Endothelial cell of umbilical vein (primary cell): ENCODE measurements around the gene HECTD4. TPM values are rescaled to one million over a fixed set of nuclear protein-coding genes. Genes with fewer than 3 reads are reported as not detected.

Source experiments
- BruUV-seq: library from RNA; stranded (reverse); fragments of 400-500 nt; replicated peaks from 2 replicates; lab custom pipeline; 2021; lab: Mats Ljungman, UMichigan
- CTCF ChIA-PET: fragments of 300-600, 350-600 bp; sonication (Branson Sonifier 250); formaldehyde crosslinking; loops from one replicate; lab custom pipeline; 2021; ENCODE audit warnings: antibody characterized with exemption, inconsistent platforms; lab: Charles Lee
- POLR2A ChIA-PET: fragments of 300-600, 350-600 bp; sonication (Branson Sonifier 250); formaldehyde crosslinking; loops from one replicate; lab custom pipeline; 2021; ENCODE audit warnings: antibody characterized with exemption, inconsistent platforms; lab: Charles Lee
- DNase-seq: peaks from one replicate; pipeline ENCODE4 v3.0.0-alpha.2; 2011; ENCODE audit warnings: low read depth, low spot score
- FAIRE-seq: peaks from 2 replicates; lab custom pipeline; 2011; peaks lifted over from hg19 to GRCh38; lab: Jason Lieb, UNC
- H2AFZ ChIP-seq: 2 replicates; pipeline ENCODE4 v1.6.0; 2012; ENCODE audit warnings: low read depth, low read length, control low read depth, inconsistent platforms
- H3K27ac ChIP-seq: 2 replicates; pipeline ENCODE4 v1.5.1; 2011; ENCODE audit warnings: low read depth, mild to moderate bottlenecking, control low read depth, low read length, moderate library complexity; ENCODE audit not compliant: insufficient read depth
- H3K27me3 ChIP-seq, 2 experiments: 2 replicates each; pipeline versions ENCODE4 v1.6.0 to v1.6.1; 2011; ENCODE audit warnings: low read length in 2 of 2, mixed read lengths in 1 of 2; ENCODE audit not compliant: control insufficient read depth in 2 of 2, insufficient read depth in 2 of 2
- H3K36me3 ChIP-seq, 2 experiments: 2 replicates in 1 of 2; 3 replicates in 1 of 2; pipeline ENCODE4 v1.5.1; 2011; ENCODE audit warnings: low read length in 2 of 2, mild to moderate bottlenecking in 1 of 2, moderate library complexity in 1 of 2; ENCODE audit not compliant: control insufficient read depth in 2 of 2, insufficient read depth in 2 of 2; ENCODE audit errors: extremely low read depth in 1 of 2
- H3K4me1 ChIP-seq: 3 replicates; pipeline ENCODE4 v1.5.1; 2011; ENCODE audit warnings: mild to moderate bottlenecking, low read length; ENCODE audit not compliant: control insufficient read depth, insufficient read depth; ENCODE audit errors: extremely low read depth
- H3K4me2 ChIP-seq: 2 replicates; pipeline ENCODE4 v1.6.1; 2011; ENCODE audit warnings: low read length, control low read depth, mixed read lengths; ENCODE audit not compliant: insufficient read depth
- H3K4me3 ChIP-seq, 3 experiments: fragments of 200-600 bp in 1 of 3; sonication (generic), shearing (Covaris generic) in 1 of 3; replicated peaks in 1 of 3; 2 replicates each; pipeline ENCODE4 v1.5.1; 2011 to 2016; ENCODE audit warnings: control low read depth in 3 of 3, low read length in 3 of 3, mild to moderate bottlenecking in 2 of 3, inconsistent platforms in 1 of 3, low read depth in 1 of 3, moderate library complexity in 1 of 3; ENCODE audit not compliant: insufficient read depth in 1 of 3
- H3K79me2 ChIP-seq: 2 replicates; pipeline ENCODE4 v1.6.0; 2012; ENCODE audit warnings: low read length, inconsistent platforms; ENCODE audit not compliant: control insufficient read depth, insufficient read depth
- H3K9ac ChIP-seq: replicated peaks from 2 replicates; pipeline ENCODE3; 2011; ENCODE audit warnings: low read length, control low read depth; ENCODE audit not compliant: insufficient read depth; ENCODE audit errors: extremely low read depth
- H3K9me1 ChIP-seq: replicated peaks from 3 replicates; pipeline ENCODE4 v1.6.0; 2011; ENCODE audit warnings: mild to moderate bottlenecking, low read length; ENCODE audit not compliant: control insufficient read depth, insufficient read depth; ENCODE audit errors: extremely low read depth
- H3K9me3 ChIP-seq: replicated peaks from 2 replicates; pipeline ENCODE4 v1.5.1; 2012; ENCODE audit warnings: low read length, inconsistent platforms; ENCODE audit not compliant: control insufficient read depth, insufficient read depth
- H4K20me1 ChIP-seq: replicated peaks from 2 replicates; pipeline ENCODE3; 2011; ENCODE audit warnings: mild to moderate bottlenecking, low read length; ENCODE audit not compliant: control insufficient read depth, insufficient read depth; ENCODE audit errors: extremely low read depth
- CTCF ChIP-seq, 2 donors: IDR thresholded peaks; 1 replicate in 1 of 2; 2 replicates in 1 of 2; pipeline ENCODE4 v1.5.1; 2011; ENCODE audit warnings: low read length in 2 of 2, mild to moderate bottlenecking in 2 of 2, moderate library complexity in 2 of 2, control low read depth in 1 of 2, inconsistent platforms in 1 of 2, low read depth in 1 of 2; ENCODE audit not compliant: insufficient read depth in 1 of 2; ENCODE audit errors: extremely low read depth in 1 of 2
- EZH2 ChIP-seq: IDR thresholded peaks from 2 replicates; pipeline ENCODE4 v1.6.1; 2012; ENCODE audit warnings: borderline replicate concordance, low read depth, mild to moderate bottlenecking, moderate library complexity, low read length, inconsistent platforms; ENCODE audit not compliant: severe bottlenecking
- FOS ChIP-seq: IDR thresholded peaks from 2 replicates; pipeline ENCODE4 v1.6.1; 2011; ENCODE audit warnings: mild to moderate bottlenecking, low read length, moderate library complexity, borderline replicate concordance; ENCODE audit not compliant: insufficient read depth
- GATA2 ChIP-seq: IDR thresholded peaks from 2 replicates; pipeline ENCODE4 v1.7.0; 2011; ENCODE audit warnings: low read depth, mild to moderate bottlenecking, moderate library complexity, mixed read lengths, low read length; ENCODE audit not compliant: insufficient read length, insufficient read depth
- JUN ChIP-seq: IDR thresholded peaks from 2 replicates; pipeline ENCODE4 v1.6.1; 2011; ENCODE audit warnings: borderline replicate concordance, low read depth; ENCODE audit not compliant: insufficient read length, insufficient read depth
- MYC ChIP-seq: IDR thresholded peaks from one replicate; pipeline ENCODE4 v1.6.1; 2011; ENCODE audit warnings: mild to moderate bottlenecking, low read depth, low read length
- POLR2A ChIP-seq: IDR thresholded peaks from 2 replicates; pipeline ENCODE4 v1.6.1; 2012; ENCODE audit warnings: low read depth, mild to moderate bottlenecking, control low read depth, low read length
- POLR2AphosphoS5 ChIP-seq: IDR thresholded peaks from 2 replicates; pipeline ENCODE4 v1.6.1; 2012; ENCODE audit warnings: low read depth, mild to moderate bottlenecking, control low read depth, low read length, moderate library complexity; ENCODE audit not compliant: insufficient read depth
- dilution Hi-C: fragments of 300-500 bp; cut with MboI; formaldehyde crosslinking; loops from one replicate; pipeline ENCODE4 v1.15.0; 2019; ENCODE audit warnings: low sequenced_read_pairs; ENCODE audit not compliant: extremely low pct_ligation_motif_present
- intact Hi-C: fragments of 100-400 bp; cut with micrococcal nuclease; formaldehyde crosslinking; loops from one replicate; pipeline ENCODE4 v1.10.0; 2022
- polyA plus RNA-seq, 4 experiments: library from polyadenylated mRNA; depleted of rRNA in 3 of 4; stranded (reverse) in 3 of 4; unstranded in 1 of 4; fragments of >200 nt; gene quantifications; 2 replicates each; pipeline versions ENCODE4 v1.2.1 to v1.2.3, GENCODE V29; 2011 to 2012; ENCODE audit warnings: missing spikeins in 1 of 4
- total RNA-seq: library from RNA; stranded (reverse); gene quantifications from 2 replicates; pipeline ENCODE4 v1.2.3, GENCODE V29; 2021
- TF ChIP-seq, protein P1 (sequence below): IDR thresholded peaks from 2 replicates; pipeline ENCODE4 v1.6.1; 2011; ENCODE audit not compliant: insufficient read depth, insufficient read length

The HECTD4 gene
- total and polyA plus RNA-seq, 2 donors (not counting 3 experiments of a cell fraction or from before 2014, with no cell fraction given), result 9.7 to 47.7 TPM

- no peak for TF ChIP-seq CTCF (IDR thresholded peaks at IDR 0.05; ENCODE audit: extremely low read depth in 1 of 2, insufficient read depth in 1 of 2, low read depth in 1 of 2, low read length in 2 of 2)
- no peak for TF ChIP-seq GATA2
- no peak for TF ChIP-seq FOS
- TF ChIP-seq JUN, result no peak
- TF ChIP-seq POLR2A, result no peak
- no peak for TF ChIP-seq POLR2AphosphoS5
- TF ChIP-seq, protein P1, sequence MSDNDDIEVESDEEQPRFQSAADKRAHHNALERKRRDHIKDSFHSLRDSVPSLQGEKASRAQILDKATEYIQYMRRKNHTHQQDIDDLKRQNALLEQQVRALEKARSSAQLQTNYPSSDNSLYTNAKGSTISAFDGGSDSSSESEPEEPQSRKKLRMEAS, result no peak
- no peak for TF ChIP-seq EZH2
- TF ChIP-seq MYC, result no peak
- H3K9me1 ChIP-seq, result no peaks in the 10 kb centered on the region
- FAIRE-seq (no peak), DNase-seq (no peak)
- no peaks in the 10 kb centered on the region for H3K79me2 ChIP-seq
- POLR2A ChIA-PET, result interaction anchor here (0.6 kb wide), 1 partner anchor 131 kb away, joined by 6 read pairs; no protein-coding TSS in a partner anchor
- BruUV-seq, result no TSS peak
- no peak overlapping the region for H3K4me2 ChIP-seq
- H3K4me1 ChIP-seq, result no peaks in the 10 kb centered on the region
- intact Hi-C loops (no loop called here), dilution Hi-C loops (no loop called here)
- no peak overlapping the region for H3K9ac ChIP-seq
- H4K20me1 ChIP-seq, result no peaks in the 10 kb centered on the region
- no peak overlapping the region for H2AFZ ChIP-seq
- CTCF ChIA-PET, result interaction anchor here (2.4 kb wide), 1 partner anchor 10 kb away, joined by 7 read pairs; no protein-coding TSS in a partner anchor
- H3K36me3 ChIP-seq, result peaks cover 5 to 22% of the 10 kb centered on the region in 2 experiments
- no peaks in the 10 kb centered on the region for H3K9me3 ChIP-seq
- no peak overlapping the region for H3K27ac ChIP-seq
- H3K27me3 ChIP-seq, result no peaks in the 10 kb centered on the region
- no peak overlapping the region for H3K4me3 ChIP-seq
Measured at GRCh38 chr12:112241176-112241575, 141.1 kb downstream of the HECTD4 start.
